Spinal cord (tissue), 10 donors: ENCODE results near the gene SHISAL1. TPM values are rescaled to one million over a fixed set of nuclear protein-coding genes. Genes with fewer than 3 reads are reported as not detected.
A peak's percentile ranks its signal among the peaks of the same experiment; 100 is the strongest.

Source experiments
- DNase-seq, 6 donors: peaks; one replicate each; pipeline versions ENCODE4 v3.0.0 to v3.0.0-alpha.2; 2013 to 2015; ENCODE audit warnings: low spot score in 6 of 6, low read depth in 4 of 6
- H3K27ac ChIP-seq: one replicate; pipeline ENCODE4 v1.5.1; 2013; ENCODE audit warnings: low read depth, low read length, control low read depth
- H3K27me3 ChIP-seq: one replicate; pipeline ENCODE4 v1.6.1; 2013; ENCODE audit warnings: low read length; ENCODE audit not compliant: control insufficient read depth, insufficient read depth
- H3K36me3 ChIP-seq: one replicate; pipeline ENCODE4 v1.6.1; 2013; ENCODE audit warnings: low read length; ENCODE audit not compliant: control insufficient read depth, insufficient read depth
- H3K4me1 ChIP-seq: one replicate; pipeline ENCODE4 v1.6.1; 2013; ENCODE audit warnings: low read length; ENCODE audit not compliant: control insufficient read depth, insufficient read depth
- H3K4me3 ChIP-seq: one replicate; pipeline ENCODE4 v1.5.1; 2013; ENCODE audit warnings: low read depth, low read length, control low read depth
- H3K9me3 ChIP-seq: one replicate; pipeline ENCODE4 v1.6.1; 2013; ENCODE audit warnings: low read length; ENCODE audit not compliant: control insufficient read depth, insufficient read depth
- WGBS: methylation state at CpG from one replicate; pipeline ENCODE4 v1.1.5; 2013; ENCODE audit warnings: missing lambda C conversion rate; ENCODE audit not compliant: insufficient coverage; 5-methylcytosine and 5-hydroxymethylcytosine counted together
- polyA plus RNA-seq, 2 donors: library from polyadenylated mRNA; unstranded; fragments of 120-200 nt; gene quantifications; one replicate each; pipeline ENCODE4 v1.2.1, GENCODE V29; 2013; ENCODE audit not compliant: insufficient read length in 2 of 2
- total RNA-seq, 2 donors: library from RNA; depleted of rRNA in 1 of 2; stranded (reverse); fragments of 120-200 nt in 1 of 2; fragments of >200 nt in 1 of 2; gene quantifications; one replicate each; pipeline versions ENCODE4 v1.2.3 to v1.2.4, GENCODE V29; 2013 to 2014
- donor health status: healthy.

Gene SHISAL1
- total and polyA plus RNA-seq, 4 donors = 8.2 to 17.0 (median 13.7) TPM

DNA sequence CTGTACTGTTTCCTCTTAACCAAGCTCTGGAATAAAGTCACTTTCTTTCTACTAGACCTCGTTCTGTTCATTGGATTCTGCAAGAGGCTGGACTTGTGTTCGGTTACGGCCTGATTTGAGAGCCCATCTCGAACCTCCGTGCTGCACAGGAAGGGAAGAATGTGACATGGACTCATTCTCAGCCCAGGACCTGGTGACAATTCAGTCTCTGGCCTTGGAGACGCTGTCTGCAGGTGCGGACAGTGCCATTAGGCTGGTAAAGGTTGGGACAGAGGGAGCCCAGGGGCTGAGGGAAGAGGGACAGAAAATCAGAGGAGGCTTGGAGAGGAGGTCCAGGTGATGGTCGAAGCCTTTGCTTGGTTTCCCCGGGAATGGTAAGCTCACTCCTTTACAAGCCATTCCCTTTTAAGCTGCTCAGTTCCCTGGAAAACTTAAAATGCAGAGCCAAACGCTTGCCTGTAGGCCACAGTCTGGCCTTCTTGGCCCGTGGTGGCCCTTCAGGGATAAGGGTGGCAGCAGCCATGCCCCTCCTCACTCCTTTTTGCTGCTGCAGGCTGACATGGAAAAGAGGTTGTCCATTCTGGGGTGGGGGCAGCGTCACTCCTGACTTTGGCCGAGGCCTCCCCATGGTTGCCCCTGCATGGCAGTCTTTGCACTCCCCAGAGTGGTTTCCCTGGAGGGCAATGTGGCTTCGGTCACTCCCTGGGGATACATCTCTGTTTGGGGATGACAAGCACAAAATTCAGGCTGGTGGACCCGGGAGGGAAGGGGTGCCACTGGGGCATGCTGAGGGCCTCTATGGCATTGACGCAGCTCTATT, 52.3 kb downstream of the SHISAL1 start:
- Histone ChIP-seq H3K9me3 (no peaks in the 10 kb centered on the region), H3K27me3 (no peaks in the 10 kb centered on the region), H3K36me3 (peaks cover 9% of the 10 kb centered on the region), H3K4me1 (peaks cover 8% of the 10 kb centered on the region), H3K27ac (no peak overlapping the region), H3K4me3 (no peak overlapping the region)
- 86% methylated on average over 11 of the region's 16 CpGs for WGBS
- no peak for DNase-seq

DNA sequence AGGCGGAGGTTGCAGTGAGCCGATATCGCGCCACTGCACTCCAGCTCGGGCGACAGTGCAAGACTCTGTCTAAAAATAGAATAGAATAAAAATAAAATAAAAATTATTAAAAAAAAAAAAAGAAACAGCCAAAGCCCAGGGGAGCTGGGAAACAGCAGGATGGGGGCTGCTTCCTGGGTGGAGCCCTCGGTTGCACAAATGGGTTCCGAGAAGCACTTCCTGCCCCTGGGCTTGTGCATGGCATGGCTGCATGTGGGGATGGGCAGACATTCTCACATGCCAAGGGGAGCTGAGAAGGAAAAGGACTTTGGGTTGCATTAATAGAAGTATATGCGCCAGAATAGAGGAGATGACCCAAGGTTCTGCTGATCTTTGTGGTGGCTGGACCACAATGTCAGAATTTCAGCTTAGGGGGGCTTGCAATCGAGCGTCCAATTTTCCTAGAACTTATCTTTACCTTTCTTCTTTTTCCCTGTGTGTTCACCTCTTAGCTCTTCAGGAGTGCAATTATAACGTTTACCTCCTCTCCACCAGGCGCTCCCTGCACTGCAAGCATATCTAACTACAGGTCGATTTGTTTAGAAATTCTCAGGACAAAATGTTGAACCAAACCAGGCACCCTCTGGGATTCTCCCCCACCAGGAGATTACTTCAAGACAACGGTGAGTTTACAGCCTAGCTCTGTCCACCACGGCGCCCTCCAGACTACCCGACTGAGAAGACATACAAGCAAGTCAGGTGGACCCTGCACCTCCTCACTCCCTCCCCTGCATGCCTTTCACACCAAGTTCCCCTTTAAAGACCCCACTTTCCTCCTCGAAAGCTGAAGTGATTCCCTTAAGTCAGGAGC, 53.2 kb downstream of the SHISAL1 start:
- H3K36me3 ChIP-seq = peaks cover 9% of the 10 kb centered on the region
- no peak for DNase-seq
- no peaks in the 10 kb centered on the region for H3K27me3 ChIP-seq
- WGBS = 85% methylated on average over 12 of the region's 19 CpGs
- no peaks in the 10 kb centered on the region for H3K9me3 ChIP-seq
- H3K27ac ChIP-seq = no peak overlapping the region
- no peak overlapping the region for H3K4me3 ChIP-seq
- H3K4me1 ChIP-seq = peaks cover 8% of the 10 kb centered on the region

DNA sequence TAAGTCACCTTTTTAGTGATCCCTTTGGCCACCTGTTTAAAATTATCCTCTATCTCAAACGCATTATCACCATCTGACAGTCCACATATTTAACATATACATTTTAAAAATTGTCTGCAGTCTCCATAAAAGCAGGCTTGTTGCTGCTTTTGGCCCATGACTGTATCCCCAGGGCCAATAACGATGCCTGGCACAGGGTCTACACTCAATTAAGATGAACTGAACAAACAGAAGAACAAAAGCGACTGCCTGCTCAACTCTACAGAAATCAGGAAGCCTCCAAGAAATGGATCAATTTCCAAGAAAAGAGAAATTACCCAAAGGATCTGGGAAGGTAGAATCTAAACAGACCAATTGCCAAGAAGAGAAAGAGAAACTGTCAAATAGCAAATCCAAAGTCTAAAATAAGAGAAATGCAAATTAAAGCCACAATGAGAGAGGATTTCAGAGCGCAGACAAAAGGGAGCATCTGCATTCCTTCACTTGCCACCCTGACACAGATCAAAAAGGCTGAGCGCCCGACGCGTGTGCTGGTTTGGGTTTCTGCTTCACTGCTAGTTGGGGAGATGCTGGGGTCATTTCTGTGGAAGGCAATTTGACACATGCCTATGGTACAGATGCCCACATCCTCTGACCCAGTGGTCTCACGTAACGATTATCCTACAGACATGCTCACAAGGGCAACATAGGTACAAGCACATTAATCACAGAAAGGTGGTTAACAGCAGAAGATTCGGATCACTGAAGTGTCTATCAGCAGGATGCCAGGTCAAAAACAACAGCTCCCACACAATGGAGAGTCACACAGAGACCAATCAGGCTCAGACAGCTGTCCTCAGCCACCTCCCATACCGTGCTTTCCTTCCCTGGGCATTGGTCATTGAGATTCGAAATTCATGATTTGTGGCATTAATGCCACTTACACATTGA, 55.9 kb downstream of the SHISAL1 start:
- WGBS = 44% methylated on average over 10 of the region's 13 CpGs
- H3K4me3 ChIP-seq = no peak overlapping the region

DNA sequence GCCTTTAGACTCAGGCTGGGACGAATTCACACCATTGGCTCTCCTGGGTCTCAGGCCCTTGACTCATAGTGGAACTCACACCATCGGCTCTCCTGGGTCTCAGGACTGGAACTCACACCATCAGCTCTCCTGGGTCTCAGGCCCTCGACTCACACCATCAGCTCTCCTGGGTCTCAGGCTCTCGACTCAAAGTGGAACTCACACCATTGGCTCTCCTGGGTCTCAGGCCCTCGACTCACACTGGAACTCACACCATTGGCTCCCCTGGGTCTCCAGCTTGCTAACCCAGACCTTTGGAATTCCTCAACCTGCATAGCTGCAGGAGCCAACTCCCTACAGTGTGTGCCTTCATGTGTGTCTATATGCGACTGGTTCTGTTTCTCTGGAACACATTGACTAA, 56.7 kb downstream of the SHISAL1 start:
- 76% methylated on average over 6 of the region's 6 CpGs for WGBS
- Histone ChIP-seq H3K9me3 (no peaks in the 10 kb centered on the region), H3K27me3 (no peaks in the 10 kb centered on the region), H3K27ac (no peak overlapping the region), H3K4me3 (no peak overlapping the region), H3K36me3 (no peaks in the 10 kb centered on the region), H3K4me1 (no peaks in the 10 kb centered on the region)
- DNase-seq = no peak

More for the DNA sequence above, 55.9 kb downstream of the SHISAL1 start:
- no peaks in the 10 kb centered on the region for H3K4me1 ChIP-seq
- DNase-seq = peak in 2 of 6 donors; percentile 58 to 69
- no peak overlapping the region for H3K27ac ChIP-seq
- H3K27me3 ChIP-seq = no peaks in the 10 kb centered on the region
- peaks cover 3% of the 10 kb centered on the region for H3K36me3 ChIP-seq
- H3K9me3 ChIP-seq = no peaks in the 10 kb centered on the region

DNA sequence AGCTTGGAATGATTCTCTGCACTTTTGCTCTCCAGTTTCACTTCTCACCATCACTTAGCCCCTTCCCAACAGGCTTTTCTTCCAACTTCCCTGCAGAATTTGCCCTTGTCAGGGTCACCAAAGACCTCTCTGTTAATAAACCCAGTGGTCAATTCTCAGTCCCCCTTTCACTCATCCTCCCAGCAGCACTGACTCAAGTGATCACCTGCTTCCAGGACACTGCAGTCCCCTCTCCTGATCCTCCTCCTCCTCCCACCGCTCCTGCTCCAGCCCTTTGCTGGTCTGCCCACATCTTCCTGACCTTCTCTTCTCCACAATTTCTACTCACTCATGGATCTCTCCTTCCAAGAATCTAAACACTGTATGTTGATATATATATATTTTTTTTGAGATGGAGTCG, 57.9 kb downstream of the SHISAL1 start:
- H3K36me3 ChIP-seq = no peaks in the 10 kb centered on the region
- H3K27me3 ChIP-seq = no peaks in the 10 kb centered on the region
- H3K27ac ChIP-seq = no peak overlapping the region
- no peaks in the 10 kb centered on the region for H3K4me1 ChIP-seq
- no peak for DNase-seq
- 100% methylated on average over 1 of the region's 2 CpGs for WGBS
- H3K4me3 ChIP-seq = no peak overlapping the region
- no peaks in the 10 kb centered on the region for H3K9me3 ChIP-seq

DNA sequence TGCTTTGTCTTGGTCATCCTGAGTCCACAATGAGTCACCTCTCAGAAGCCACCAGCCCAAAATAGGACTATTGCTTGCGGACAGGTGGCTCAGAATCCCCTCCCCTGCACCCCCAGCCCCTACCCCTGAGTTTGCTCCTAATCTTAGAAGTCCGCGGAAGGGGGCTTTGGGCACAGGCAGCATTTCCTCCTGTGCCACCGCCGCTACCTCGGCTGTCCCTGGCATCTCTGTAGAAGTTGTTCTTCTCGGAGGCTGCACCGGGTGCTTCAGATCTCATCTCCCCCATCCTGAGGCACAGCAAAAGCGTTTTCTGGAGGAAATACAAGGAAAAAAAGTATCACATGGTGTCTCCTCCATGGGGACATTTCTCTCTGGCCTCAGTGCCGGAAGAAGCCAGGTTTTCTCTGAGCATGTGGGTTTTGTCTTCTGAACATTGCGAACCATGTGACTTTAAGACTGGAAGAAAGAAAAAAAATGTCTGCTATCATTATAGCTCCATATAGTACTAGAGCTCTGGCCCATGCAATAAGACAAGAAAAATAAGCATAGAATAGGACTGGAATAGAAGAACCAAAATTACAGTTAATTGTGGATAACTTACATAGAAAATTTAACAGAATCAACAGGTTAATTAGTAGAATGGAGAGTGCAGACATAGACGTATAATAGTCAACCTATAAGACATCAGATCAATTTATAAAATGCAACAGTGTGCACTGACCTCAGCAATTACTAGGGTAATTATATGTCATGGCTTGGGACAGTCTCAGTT, 63.2 kb downstream of the SHISAL1 start:
- no peaks in the 10 kb centered on the region for H3K4me1 ChIP-seq
- no peak overlapping the region for H3K4me3 ChIP-seq
- peaks cover 19% of the 10 kb centered on the region for H3K36me3 ChIP-seq
- no peaks in the 10 kb centered on the region for H3K27me3 ChIP-seq
- H3K27ac ChIP-seq = no peak overlapping the region
- H3K9me3 ChIP-seq = peaks cover 4% of the 10 kb centered on the region
- DNase-seq = no peak
- 98% methylated on average over 8 of the region's 12 CpGs for WGBS

DNA sequence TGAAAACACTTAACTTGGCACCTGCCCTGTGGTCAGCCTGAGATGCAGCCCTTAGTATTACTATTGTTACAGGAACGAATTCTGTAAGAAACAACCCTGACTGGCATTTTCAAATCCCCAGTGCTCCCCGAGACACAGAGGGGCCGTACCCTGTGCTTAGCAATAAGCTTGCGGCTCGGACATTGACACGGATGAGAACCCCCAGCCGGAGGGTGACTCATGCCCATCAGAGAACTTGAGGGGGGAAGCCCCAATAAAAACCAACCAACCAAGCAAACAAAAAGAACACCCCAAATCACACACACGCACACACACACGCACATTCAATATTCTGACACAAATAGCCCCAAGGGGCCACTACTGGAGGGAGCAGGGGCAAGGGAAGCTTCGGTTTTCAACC, 63.8 kb downstream of the SHISAL1 start:
- peaks cover 19% of the 10 kb centered on the region for H3K36me3 ChIP-seq
- no peak overlapping the region for H3K27ac ChIP-seq
- peaks cover 4% of the 10 kb centered on the region for H3K9me3 ChIP-seq
- WGBS = 96% methylated on average over 9 of the region's 10 CpGs
- no peaks in the 10 kb centered on the region for H3K27me3 ChIP-seq
- no peak for DNase-seq
- H3K4me3 ChIP-seq = no peak overlapping the region
- no peaks in the 10 kb centered on the region for H3K4me1 ChIP-seq

DNA sequence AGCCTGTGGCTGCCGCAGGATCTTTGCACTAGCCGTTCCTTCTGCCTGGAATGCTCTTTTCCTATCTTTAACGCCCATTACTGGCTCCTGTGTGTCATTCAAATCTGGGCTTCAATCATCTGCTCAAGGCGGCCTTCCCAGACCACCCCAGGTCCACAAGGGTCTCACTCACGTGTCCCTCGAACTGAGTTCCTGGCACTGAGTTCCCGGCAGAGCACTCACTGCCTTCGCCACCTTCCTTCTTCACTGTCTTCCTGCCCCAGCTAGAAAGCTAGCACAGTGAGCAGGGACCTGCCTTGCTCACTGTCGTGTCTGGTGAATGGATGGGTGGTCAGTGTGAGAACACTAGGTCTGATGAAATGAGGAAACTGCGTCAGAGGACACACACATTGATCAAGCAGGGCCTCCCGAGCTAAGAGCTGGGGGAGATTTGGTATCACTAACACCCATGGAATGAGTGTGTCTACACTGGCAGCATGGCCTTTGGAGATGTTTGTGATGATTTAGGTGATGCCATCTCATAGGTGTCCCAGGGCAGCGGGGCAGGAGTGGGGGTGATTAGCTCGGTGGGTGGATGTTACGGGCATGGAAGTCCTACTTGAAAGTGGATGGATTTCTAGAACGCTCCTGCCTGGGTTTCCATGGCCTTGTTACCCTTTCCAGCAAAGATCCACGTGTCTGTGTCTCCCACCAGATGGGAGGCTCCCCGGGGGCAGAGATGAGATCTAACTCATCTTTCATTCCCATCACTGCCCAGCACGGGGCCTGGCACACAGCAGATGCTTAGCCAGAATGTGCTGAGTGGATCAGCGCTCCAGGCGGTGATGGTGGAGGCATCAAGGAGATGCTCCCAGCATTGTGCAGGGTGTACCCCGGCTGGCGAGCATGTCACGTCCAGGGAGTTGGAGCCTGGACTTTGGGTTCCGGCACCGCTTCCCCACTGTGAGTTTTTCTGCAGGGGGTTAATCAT, 64.5 kb downstream of the SHISAL1 start:
- Histone ChIP-seq H3K9me3 (peaks cover 4% of the 10 kb centered on the region), H3K27me3 (no peaks in the 10 kb centered on the region), H3K4me1 (no peaks in the 10 kb centered on the region), H3K27ac (no peak overlapping the region), H3K4me3 (no peak overlapping the region), H3K36me3 (peaks cover 19% of the 10 kb centered on the region)
- 96% methylated on average over 24 of the region's 25 CpGs for WGBS
- DNase-seq = no peak
